ENCODE results near the gene NPAS2. TPM values are rescaled to one million over a fixed set of nuclear protein-coding genes. Genes with fewer than 3 reads are reported as not detected.

The NPAS2 gene
- total RNA-seq, 2 experiments from 2014 or later, result 0.55 to 1.4 TPM

- H3K9me3 Mint-ChIP-seq, result no peaks in the 10 kb centered on the region
Observed at GRCh38 chr2:100785626-100786296, 34.2 kb upstream of the NPAS2 start.

GRCh38 chr2:100786297-100786658, 33.7 kb upstream of the NPAS2 start:
- Mint-ChIP-seq H3K9me3 (no peaks in the 10 kb centered on the region), H3K27ac (no peak overlapping the region), H3K4me1 (no peaks in the 10 kb centered on the region), H3K36me3 (ENCODE audit: low read depth) (no peaks in the 10 kb centered on the region), H3K27me3 (no peaks in the 10 kb centered on the region), H3K4me3 (no peak overlapping the region)
- ChIA-PET CTCF (no interaction called here), POLR2A (no interaction called here)
- no peak for DNase-seq

More at GRCh38 chr2:100785626-100786296, 34.2 kb upstream of the NPAS2 start:
- no peak for DNase-seq
- no peak overlapping the region for H3K27ac Mint-ChIP-seq
- H3K27me3 Mint-ChIP-seq, result no peaks in the 10 kb centered on the region
- ChIA-PET CTCF (no interaction called here), POLR2A (no interaction called here)
- no peak overlapping the region for H3K4me3 Mint-ChIP-seq
- H3K36me3 Mint-ChIP-seq (ENCODE audit: low read depth), result no peaks in the 10 kb centered on the region
- no peaks in the 10 kb centered on the region for H3K4me1 Mint-ChIP-seq

- ChIA-PET CTCF (no interaction called here), POLR2A (no interaction called here)
- H3K27me3 Mint-ChIP-seq, result no peaks in the 10 kb centered on the region
- no peaks in the 10 kb centered on the region for H3K9me3 Mint-ChIP-seq
- H3K36me3 Mint-ChIP-seq (ENCODE audit: low read depth), result no peaks in the 10 kb centered on the region
- H3K4me3 Mint-ChIP-seq, result no peak overlapping the region
- DNase-seq, result no peak
- no peak overlapping the region for H3K27ac Mint-ChIP-seq
- H3K4me1 Mint-ChIP-seq, result no peaks in the 10 kb centered on the region
Observed at GRCh38 chr2:100786985-100787384, 33.0 kb upstream of the NPAS2 start.

GRCh38 chr2:100789361-100789760, 30.6 kb upstream of the NPAS2 start:
- Mint-ChIP-seq H3K36me3 (ENCODE audit: low read depth) (no peaks in the 10 kb centered on the region), H3K4me3 (no peak overlapping the region), H3K27me3 (peaks cover 2% of the 10 kb centered on the region), H3K9me3 (no peaks in the 10 kb centered on the region), H3K4me1 (no peaks in the 10 kb centered on the region), H3K27ac (no peak overlapping the region)
- DNase-seq, result no peak
- POLR2A ChIA-PET, result interaction anchor here (1.0 kb wide), 1 partner anchor 16 kb away, joined by 4 read pairs; no protein-coding TSS in a partner anchor
- CTCF ChIA-PET, result no interaction called here

DNA sequence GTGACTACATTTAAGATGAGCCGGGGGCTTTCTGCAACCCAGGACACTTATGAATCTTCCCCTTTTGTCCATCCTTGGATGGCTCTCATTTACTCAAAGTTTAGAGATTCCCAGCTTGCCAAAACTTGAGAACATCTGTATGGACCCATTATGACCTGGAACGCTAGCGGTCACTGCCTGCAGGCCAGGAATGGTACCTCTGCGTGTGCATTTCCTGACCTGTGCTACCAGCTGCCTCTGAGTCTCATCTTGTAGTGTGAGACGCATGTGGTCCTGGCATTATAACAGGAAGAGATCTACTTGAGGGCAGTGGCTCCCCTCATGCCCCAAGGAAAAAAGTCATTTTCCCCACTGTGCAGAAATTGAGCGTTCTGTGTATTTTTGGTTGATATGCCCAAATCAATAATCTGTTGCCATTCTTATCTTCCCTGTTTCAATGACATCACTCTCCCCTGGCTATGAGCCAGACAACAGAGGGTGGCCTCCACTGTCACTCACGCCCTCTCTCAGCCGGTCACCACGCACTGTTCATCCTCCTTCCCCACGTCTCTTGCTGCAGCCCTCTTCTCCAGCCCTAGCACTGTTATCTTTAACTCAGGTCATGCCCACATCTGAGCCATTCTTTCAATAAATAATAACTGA, 28.5 kb upstream of the NPAS2 start:
- H3K4me1 Mint-ChIP-seq, result no peaks in the 10 kb centered on the region
- H3K27ac Mint-ChIP-seq, result no peak overlapping the region
- no peak for DNase-seq
- H3K36me3 Mint-ChIP-seq (ENCODE audit: low read depth), result no peaks in the 10 kb centered on the region
- H3K27me3 Mint-ChIP-seq, result peaks cover 2% of the 10 kb centered on the region
- H3K4me3 Mint-ChIP-seq, result no peak overlapping the region
- ChIA-PET POLR2A (no interaction called here), CTCF (no interaction called here)
- no peaks in the 10 kb centered on the region for H3K9me3 Mint-ChIP-seq

DNA sequence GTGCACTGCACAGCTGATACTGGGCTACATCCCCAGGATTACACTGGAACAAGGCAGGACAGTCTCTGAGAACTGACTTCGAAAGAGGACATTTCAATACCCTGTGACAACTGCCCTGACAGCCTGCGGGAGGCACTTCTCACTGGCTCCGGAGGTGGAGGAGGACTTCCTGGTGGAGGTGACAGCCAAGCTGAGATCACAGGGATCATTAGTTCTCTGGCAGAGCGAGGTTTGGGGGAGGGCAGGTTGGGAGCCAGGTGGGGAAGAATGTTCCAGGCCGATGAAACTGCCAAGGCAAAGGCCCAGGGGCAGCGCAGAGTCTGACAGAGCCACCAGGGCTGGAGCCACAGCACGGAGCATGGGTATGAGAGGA, 28.0 kb upstream of the NPAS2 start:
- no peak for DNase-seq
- POLR2A ChIA-PET, result no interaction called here
- CTCF ChIA-PET, result no interaction called here
- Mint-ChIP-seq H3K4me1 (no peaks in the 10 kb centered on the region), H3K27ac (no peak overlapping the region), H3K9me3 (no peaks in the 10 kb centered on the region), H3K4me3 (no peak overlapping the region), H3K27me3 (peaks cover 2% of the 10 kb centered on the region), H3K36me3 (ENCODE audit: low read depth) (no peaks in the 10 kb centered on the region)

- CTCF ChIA-PET, result no interaction called here
- Mint-ChIP-seq H3K4me1 (no peaks in the 10 kb centered on the region), H3K36me3 (ENCODE audit: low read depth) (no peaks in the 10 kb centered on the region), H3K4me3 (no peak overlapping the region), H3K27ac (no peak overlapping the region), H3K9me3 (no peaks in the 10 kb centered on the region), H3K27me3 (peaks cover 2% of the 10 kb centered on the region)
- POLR2A ChIA-PET, result no interaction called here
- no peak for DNase-seq
Observed at GRCh38 chr2:100793220-100793619, 26.7 kb upstream of the NPAS2 start.

DNA sequence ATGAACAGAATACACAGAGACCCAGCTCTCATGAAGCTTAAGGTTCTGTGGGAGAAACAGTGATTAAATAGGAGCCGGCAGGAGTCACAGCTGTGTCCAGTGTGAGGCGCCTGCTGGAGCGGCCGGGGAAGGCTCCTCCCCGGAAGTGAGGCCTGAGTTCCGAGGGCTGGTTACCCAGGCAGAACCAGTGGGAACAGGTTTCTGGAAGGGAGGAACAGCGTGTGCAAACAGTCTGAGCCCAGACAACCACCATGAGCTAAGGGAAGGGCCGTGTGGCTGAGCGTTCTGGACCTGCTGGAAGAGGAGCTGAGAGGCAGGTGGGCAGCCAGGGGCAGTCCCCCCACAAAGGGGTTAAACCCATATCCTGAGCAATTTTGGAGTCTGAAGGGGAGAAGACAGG, 26.0 kb upstream of the NPAS2 start:
- Mint-ChIP-seq H3K36me3 (ENCODE audit: low read depth) (no peaks in the 10 kb centered on the region), H3K4me3 (no peak overlapping the region), H3K27ac (no peak overlapping the region), H3K4me1 (no peaks in the 10 kb centered on the region), H3K9me3 (no peaks in the 10 kb centered on the region), H3K27me3 (peaks cover 2% of the 10 kb centered on the region)
- no peak for DNase-seq
- ChIA-PET CTCF (no interaction called here), POLR2A (no interaction called here)

DNA sequence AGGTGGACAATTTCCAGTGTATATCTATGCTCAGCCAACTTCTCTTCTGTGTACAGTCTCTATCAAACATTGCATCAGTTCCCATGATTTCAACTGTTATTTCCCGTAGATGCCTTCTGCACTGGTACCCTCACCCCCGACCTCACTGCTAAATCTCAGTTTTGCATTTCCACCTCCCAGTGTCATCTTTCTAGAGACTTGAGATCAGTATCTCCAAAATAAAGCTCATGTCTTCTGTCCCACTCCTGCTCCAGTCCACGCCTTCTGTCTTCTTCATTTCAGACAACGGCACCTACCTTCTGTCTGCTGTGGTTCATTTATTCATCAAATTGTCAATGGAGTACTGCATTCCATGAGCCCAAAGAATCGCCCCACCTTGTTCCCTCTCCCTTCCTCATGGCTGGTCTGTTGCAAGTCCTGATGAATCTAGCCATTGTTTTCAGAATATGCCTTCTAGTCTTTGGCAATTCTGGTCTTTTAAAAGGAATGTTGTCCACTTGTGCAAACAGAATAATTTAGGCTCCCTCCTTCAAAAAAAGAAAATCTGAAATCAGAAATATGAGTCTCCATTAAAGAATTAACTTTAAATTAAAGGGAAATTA, 23.3 kb upstream of the NPAS2 start:
- no peak for DNase-seq
- no peaks in the 10 kb centered on the region for H3K4me1 Mint-ChIP-seq
- no peaks in the 10 kb centered on the region for H3K9me3 Mint-ChIP-seq
- no peaks in the 10 kb centered on the region for H3K36me3 Mint-ChIP-seq (ENCODE audit: low read depth)
- H3K4me3 Mint-ChIP-seq, result no peak overlapping the region
- H3K27me3 Mint-ChIP-seq, result peaks cover 2% of the 10 kb centered on the region
- ChIA-PET POLR2A (no interaction called here), CTCF (no interaction called here)
- H3K27ac Mint-ChIP-seq, result no peak overlapping the region

DNA sequence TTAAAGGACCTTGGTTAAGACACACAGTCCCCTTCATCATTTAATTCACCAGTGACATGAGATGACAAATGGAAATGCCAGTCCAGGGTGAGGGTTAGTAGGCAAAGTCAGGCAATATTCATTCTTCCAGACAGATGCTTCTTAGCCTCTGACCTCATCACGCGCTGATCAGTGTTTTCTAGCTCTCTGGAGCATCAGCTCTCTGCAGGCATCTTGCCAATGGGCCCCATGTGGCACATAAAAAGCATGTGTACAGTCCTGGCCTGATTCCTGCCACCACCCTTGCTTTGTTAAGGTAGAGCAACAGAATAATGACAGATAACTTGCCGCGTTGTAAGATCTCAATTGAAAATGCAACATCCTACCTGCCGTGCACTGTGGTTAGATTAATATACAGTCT, 20.3 kb upstream of the NPAS2 start:
- Mint-ChIP-seq H3K27ac (no peak overlapping the region), H3K4me1 (no peaks in the 10 kb centered on the region), H3K4me3 (no peak overlapping the region), H3K9me3 (no peaks in the 10 kb centered on the region), H3K27me3 (no peaks in the 10 kb centered on the region), H3K36me3 (ENCODE audit: low read depth) (no peaks in the 10 kb centered on the region)
- DNase-seq, result no peak
- ChIA-PET POLR2A (no interaction called here), CTCF (no interaction called here)

- no peak overlapping the region for H3K4me3 Mint-ChIP-seq
- H3K27ac Mint-ChIP-seq, result no peak overlapping the region
- H3K4me1 Mint-ChIP-seq, result no peaks in the 10 kb centered on the region
- ChIA-PET POLR2A (no interaction called here), CTCF (no interaction called here)
- no peaks in the 10 kb centered on the region for H3K9me3 Mint-ChIP-seq
- H3K36me3 Mint-ChIP-seq (ENCODE audit: low read depth), result no peaks in the 10 kb centered on the region
- H3K27me3 Mint-ChIP-seq, result no peaks in the 10 kb centered on the region
- DNase-seq, result no peak
Observed at GRCh38 chr2:100800915-100801314, 19.0 kb upstream of the NPAS2 start.

DNA sequence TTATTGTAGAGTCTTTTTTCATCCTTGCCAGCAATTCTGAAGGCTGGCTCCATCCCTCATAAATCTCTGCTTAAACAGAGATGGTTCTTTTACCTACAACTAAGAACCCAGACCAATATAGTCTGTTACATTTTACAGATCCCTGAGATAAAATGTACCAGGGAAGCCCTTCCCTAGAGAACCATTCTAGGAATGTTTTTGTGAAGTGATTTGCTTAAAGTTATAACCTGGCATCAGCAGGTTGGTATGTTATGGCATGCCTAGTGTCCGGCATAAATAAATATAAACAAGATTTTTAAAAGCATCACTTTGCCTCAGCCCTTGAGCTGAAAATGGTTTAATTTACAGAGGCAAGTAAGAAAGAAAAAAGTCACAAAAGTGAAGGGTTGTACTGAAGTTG, 18.5 kb upstream of the NPAS2 start:
- H3K4me3 Mint-ChIP-seq, result no peak overlapping the region
- CTCF ChIA-PET, result no interaction called here
- DNase-seq, result no peak
- no peaks in the 10 kb centered on the region for H3K36me3 Mint-ChIP-seq (ENCODE audit: low read depth)
- no peaks in the 10 kb centered on the region for H3K4me1 Mint-ChIP-seq
- H3K27ac Mint-ChIP-seq, result no peak overlapping the region
- no peaks in the 10 kb centered on the region for H3K9me3 Mint-ChIP-seq
- no peaks in the 10 kb centered on the region for H3K27me3 Mint-ChIP-seq
- POLR2A ChIA-PET, result no interaction called here

- no peaks in the 10 kb centered on the region for H3K9me3 Mint-ChIP-seq
- H3K27ac Mint-ChIP-seq, result no peak overlapping the region
- no peaks in the 10 kb centered on the region for H3K4me1 Mint-ChIP-seq
- no peak overlapping the region for H3K4me3 Mint-ChIP-seq
- no peaks in the 10 kb centered on the region for H3K27me3 Mint-ChIP-seq
- POLR2A ChIA-PET, result no interaction called here
- DNase-seq, result no peak
- CTCF ChIA-PET, result no interaction called here
- no peaks in the 10 kb centered on the region for H3K36me3 Mint-ChIP-seq (ENCODE audit: low read depth)
Observed at GRCh38 chr2:100802066-100802465, 17.9 kb upstream of the NPAS2 start.

- Mint-ChIP-seq H3K9me3 (no peaks in the 10 kb centered on the region), H3K4me3 (no peak overlapping the region), H3K27ac (no peak overlapping the region), H3K4me1 (no peaks in the 10 kb centered on the region), H3K36me3 (ENCODE audit: low read depth) (no peaks in the 10 kb centered on the region), H3K27me3 (peaks cover 4% of the 10 kb centered on the region)
- ChIA-PET POLR2A (no interaction called here), CTCF (no interaction called here)
- DNase-seq, result no peak
Observed at GRCh38 chr2:100803334-100803733, 16.6 kb upstream of the NPAS2 start.
